ENCODE measurements around the gene SNX30. TPM values are rescaled to one million over a fixed set of nuclear protein-coding genes. Genes with fewer than 3 reads are reported as not detected.
A peak's percentile ranks its signal among the peaks of the same experiment; 100 is the strongest.
"Not testable (repeated sequence)": the region's sequence is repeated elsewhere in the genome, so short reads cannot be mapped to it uniquely, and the experiment has no call there.

The SNX30 gene
- total RNA-seq, 2 donors from 2014 or later, result 5.0 to 5.7 TPM

- Histone ChIP-seq H3K27ac (peak within 1 kb of the TSS; percentile 90 to 91), H3K4me3 (peak within 1 kb of the TSS; percentile 85 to 89), H3K4me1 (peaks cover 0 to 9% of the 10 kb centered on the region in 2 donors), H3K27me3 (no peaks in the 10 kb centered on the region), H3K9me3 (no peaks in the 10 kb centered on the region), H3K36me3 (no peaks in the 10 kb centered on the region)
- DNase-seq (ENCODE audit: low spot score), result peak; percentile 94
- peak in 1 of 2 donors; percentile 29 for TF ChIP-seq CTCF (IDR thresholded peaks at IDR 0.05)
Measured at GRCh38 chr9:112717661-112718331, 32.8 kb upstream of the SNX30 start, which contains the start of gene INIP. Gene INIP, minus strand, starts transcription at chr9:112718117. Its CDS starts 1,632 bp downstream, at chr9:112716485.

- Histone ChIP-seq H3K27ac (no peak overlapping the region), H3K9me3 (no peaks in the 10 kb centered on the region), H3K4me1 (peaks cover 0 to 9% of the 10 kb centered on the region in 2 donors), H3K27me3 (no peaks in the 10 kb centered on the region), H3K4me3 (no peak overlapping the region), H3K36me3 (no peaks in the 10 kb centered on the region)
- DNase-seq (ENCODE audit: low spot score), result no peak
- no peak for TF ChIP-seq CTCF (IDR thresholded peaks at IDR 0.05)
Measured at GRCh38 chr9:112719241-112719691, 31.3 kb upstream of the SNX30 start.

GRCh38 chr9:112719696-112720095 lies 30.9 kb upstream of the SNX30 start:
- Histone ChIP-seq H3K27me3 (no peaks in the 10 kb centered on the region), H3K9me3 (no peaks in the 10 kb centered on the region), H3K4me1 (peaks cover 0 to 9% of the 10 kb centered on the region in 2 donors), H3K27ac (no peak overlapping the region), H3K36me3 (no peaks in the 10 kb centered on the region), H3K4me3 (no peak overlapping the region)
- no peak for TF ChIP-seq CTCF (IDR thresholded peaks at IDR 0.05)
- no peak for DNase-seq (ENCODE audit: low spot score)

- H3K9me3 ChIP-seq, result no peaks in the 10 kb centered on the region
- no peak overlapping the region for H3K4me3 ChIP-seq
- H3K27ac ChIP-seq, result no peak overlapping the region
- H3K4me1 ChIP-seq, result peaks cover 0 to 9% of the 10 kb centered on the region in 2 donors
- no peak for DNase-seq (ENCODE audit: low spot score)
- no peak for TF ChIP-seq CTCF (IDR thresholded peaks at IDR 0.05)
- H3K27me3 ChIP-seq, result no peaks in the 10 kb centered on the region
- H3K36me3 ChIP-seq, result no peaks in the 10 kb centered on the region
Measured at GRCh38 chr9:112720113-112720780, 30.3 kb upstream of the SNX30 start.

GRCh38 chr9:112722749-112723148 lies 27.8 kb upstream of the SNX30 start:
- H3K4me3 ChIP-seq; H3K4me1 ChIP-seq; H3K9me3 ChIP-seq; DNase-seq (ENCODE audit: low spot score); H3K27me3 ChIP-seq; H3K36me3 ChIP-seq; H3K27ac ChIP-seq: not testable (repeated sequence)

GRCh38 chr9:112725961-112726360 lies 24.6 kb upstream of the SNX30 start:
- DNase-seq (ENCODE audit: low spot score), result no peak
- no peaks in the 10 kb centered on the region for H3K27me3 ChIP-seq
- no peaks in the 10 kb centered on the region for H3K9me3 ChIP-seq
- H3K4me1 ChIP-seq, result no peaks in the 10 kb centered on the region
- no peak overlapping the region for H3K4me3 ChIP-seq
- TF ChIP-seq CTCF (IDR thresholded peaks at IDR 0.05), result no peak
- no peak overlapping the region for H3K27ac ChIP-seq
- H3K36me3 ChIP-seq, result no peaks in the 10 kb centered on the region

All from right atrium auricular region (tissue), 2 donors.